CMK (cell line): Measurements from ENCODE around the gene DROSHA.
"Not testable (repeated sequence)": the region's sequence is repeated elsewhere in the genome, so short reads cannot be mapped to it uniquely, and the experiment has no call there.

Source experiments
- DNase-seq: peaks from one replicate; pipeline ENCODE4 v3.0.0-alpha.2; 2010; ENCODE audit warnings: low read depth

Gene DROSHA

GRCh38 chr5:31415009-31415923 lies 116.6 kb downstream of the DROSHA start:
- DNase-seq: no peak

- no peak for DNase-seq
Measured at GRCh38 chr5:31413030-31413812, 118.7 kb downstream of the DROSHA start.

- DNase-seq: no peak
Measured at GRCh38 chr5:31412324-31412723, 119.6 kb downstream of the DROSHA start.

GRCh38 chr5:31410089-31410488 lies 121.8 kb downstream of the DROSHA start:
- DNase-seq: no peak

GRCh38 chr5:31408814-31409213 lies 123.1 kb downstream of the DROSHA start:
- no peak for DNase-seq

- DNase-seq: no peak
Measured at GRCh38 chr5:31407921-31408693, 123.8 kb downstream of the DROSHA start.

- DNase-seq: no peak
Measured at GRCh38 chr5:31404325-31404724, 127.6 kb downstream of the DROSHA start.

- no peak for DNase-seq
Measured at GRCh38 chr5:31401691-31402090, 130.2 kb downstream of the DROSHA start.

GRCh38 chr5:31397926-31398557 lies 133.9 kb downstream of the DROSHA start:
- no peak for DNase-seq

- DNase-seq: no peak
Measured at GRCh38 chr5:31396611-31397295, 135.1 kb downstream of the DROSHA start.

GRCh38 chr5:31395450-31396045 lies 136.3 kb downstream of the DROSHA start:
- not testable (repeated sequence) for DNase-seq

GRCh38 chr5:31393126-31393525 lies 138.8 kb downstream of the DROSHA start:
- peak; percentile 40 for DNase-seq

GRCh38 chr5:31392061-31392460 lies 139.8 kb downstream of the DROSHA start:
- DNase-seq: no peak

GRCh38 chr5:31390256-31390655 lies 141.6 kb downstream of the DROSHA start:
- DNase-seq: no peak

- no peak for DNase-seq
Measured at GRCh38 chr5:31385774-31386537, 145.9 kb downstream of the DROSHA start.

GRCh38 chr5:31383734-31384133 lies 148.2 kb downstream of the DROSHA start:
- DNase-seq: no peak

GRCh38 chr5:31382051-31382878 lies 149.6 kb downstream of the DROSHA start:
- no peak for DNase-seq

GRCh38 chr5:31381299-31381698 lies 150.6 kb downstream of the DROSHA start:
- DNase-seq: no peak

GRCh38 chr5:31380049-31380448 lies 151.8 kb downstream of the DROSHA start:
- DNase-seq: no peak
